Hepatocyte (in vitro differentiated cells): ENCODE data around the gene STYK1. TPM values are rescaled to one million over a fixed set of nuclear protein-coding genes. Genes with fewer than 3 reads are reported as not detected.

Source experiments
- DNase-seq: peaks from one replicate; pipeline ENCODE4 v3.0.0-alpha.2; 2016; ENCODE audit warnings: low spot score
- H2AFZ ChIP-seq: fragments of 200-600 bp; sonication (generic); 2 replicates; pipeline ENCODE4 v1.6.0; 2016; ENCODE audit warnings: antibody characterized with exemption, mild to moderate bottlenecking
- H3K27ac ChIP-seq: fragments of 200-600 bp; sonication (generic); 2 replicates; pipeline ENCODE4 v1.5.1; 2016; ENCODE audit warnings: mild to moderate bottlenecking
- H3K27me3 ChIP-seq: fragments of 200-600 bp; sonication (generic); 2 replicates; pipeline ENCODE4 v1.6.1; 2016
- H3K36me3 ChIP-seq: fragments of 200-600 bp; sonication (generic); replicated peaks from 2 replicates; pipeline ENCODE4 v1.5.1; 2016; ENCODE audit warnings: low read depth; ENCODE audit not compliant: insufficient read depth
- H3K4me1 ChIP-seq: fragments of 200-600 bp; sonication (generic); 2 replicates; pipeline ENCODE4 v1.5.1; 2016; ENCODE audit warnings: mild to moderate bottlenecking, moderate library complexity; ENCODE audit not compliant: insufficient read depth
- H3K4me2 ChIP-seq: fragments of 200-600 bp; sonication (generic); 2 replicates; pipeline ENCODE4 v1.6.0; 2016
- H3K4me3 ChIP-seq: fragments of 200-600 bp; sonication (generic); 2 replicates; pipeline ENCODE4 v1.5.1; 2016; ENCODE audit warnings: mild to moderate bottlenecking
- H3K79me2 ChIP-seq: fragments of 200-600 bp; sonication (generic); 2 replicates; pipeline ENCODE4 v1.6.0; 2017; ENCODE audit warnings: mild to moderate bottlenecking
- H3K9me2 ChIP-seq: fragments of 200-600 bp; sonication (generic); replicated peaks from 2 replicates; pipeline ENCODE4 v1.6.0; 2017; ENCODE audit warnings: mild to moderate bottlenecking; ENCODE audit not compliant: insufficient read depth
- H3K9me3 ChIP-seq: fragments of 200-600 bp; sonication (generic); 2 replicates; pipeline ENCODE4 v1.5.1; 2016; ENCODE audit warnings: low read depth, mild to moderate bottlenecking
- H4K20me1 ChIP-seq: fragments of 200-600 bp; sonication (generic); 2 replicates; pipeline ENCODE4 v1.6.0; 2016; ENCODE audit warnings: mild to moderate bottlenecking; ENCODE audit not compliant: insufficient read depth, poor library complexity, severe bottlenecking
- EZH2 ChIP-seq: fragments of 200-600 bp; sonication (generic); IDR thresholded peaks from 2 replicates; pipeline ENCODE4 v1.6.1; 2016; ENCODE audit warnings: antibody characterized with exemption, mild to moderate bottlenecking, borderline replicate concordance
- EZH2phosphoT487 ChIP-seq: fragments of 200-600 bp; sonication (generic); IDR thresholded peaks from one replicate; pipeline ENCODE4 v1.6.1; 2018; ENCODE audit warnings: antibody characterized with exemption, mild to moderate bottlenecking, low read depth, moderate library complexity; ENCODE audit not compliant: unreplicated experiment, severe bottlenecking
- WGBS: methylation state at CpG from one replicate; pipeline ENCODE4 v1.1.6; 2016; ENCODE audit warnings: low lambda C conversion rate; ENCODE audit errors: missing lambda C conversion rate; 5-methylcytosine and 5-hydroxymethylcytosine counted together
- polyA plus RNA-seq: library from polyadenylated mRNA; unstranded; fragments of >200 nt; fragmentation: Nextera tagmentation; extraction: Ambion mirVana; gene quantifications from 2 replicates; pipeline ENCODE4 v1.2.1, GENCODE V29; 2016
- total RNA-seq: library from RNA; depleted of rRNA; stranded (reverse); fragments of >200 nt; gene quantifications from 2 replicates; pipeline ENCODE4 v1.2.3, GENCODE V29; 2014
- TF ChIP-seq, protein P1 (sequence below): fragments of 200-600 bp; sonication (generic); IDR thresholded peaks from 2 replicates; pipeline ENCODE4 v1.5.1; 2016; ENCODE audit warnings: antibody characterized with exemption, mild to moderate bottlenecking; ENCODE audit not compliant: poor library complexity

Gene STYK1, protein sequence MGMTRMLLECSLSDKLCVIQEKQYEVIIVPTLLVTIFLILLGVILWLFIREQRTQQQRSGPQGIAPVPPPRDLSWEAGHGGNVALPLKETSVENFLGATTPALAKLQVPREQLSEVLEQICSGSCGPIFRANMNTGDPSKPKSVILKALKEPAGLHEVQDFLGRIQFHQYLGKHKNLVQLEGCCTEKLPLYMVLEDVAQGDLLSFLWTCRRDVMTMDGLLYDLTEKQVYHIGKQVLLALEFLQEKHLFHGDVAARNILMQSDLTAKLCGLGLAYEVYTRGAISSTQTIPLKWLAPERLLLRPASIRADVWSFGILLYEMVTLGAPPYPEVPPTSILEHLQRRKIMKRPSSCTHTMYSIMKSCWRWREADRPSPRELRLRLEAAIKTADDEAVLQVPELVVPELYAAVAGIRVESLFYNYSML
- total RNA-seq (0.48 and 3.6 TPM in 2 replicates), polyA plus RNA-seq (0.09 and 0.58 TPM in 2 replicates)

DNA sequence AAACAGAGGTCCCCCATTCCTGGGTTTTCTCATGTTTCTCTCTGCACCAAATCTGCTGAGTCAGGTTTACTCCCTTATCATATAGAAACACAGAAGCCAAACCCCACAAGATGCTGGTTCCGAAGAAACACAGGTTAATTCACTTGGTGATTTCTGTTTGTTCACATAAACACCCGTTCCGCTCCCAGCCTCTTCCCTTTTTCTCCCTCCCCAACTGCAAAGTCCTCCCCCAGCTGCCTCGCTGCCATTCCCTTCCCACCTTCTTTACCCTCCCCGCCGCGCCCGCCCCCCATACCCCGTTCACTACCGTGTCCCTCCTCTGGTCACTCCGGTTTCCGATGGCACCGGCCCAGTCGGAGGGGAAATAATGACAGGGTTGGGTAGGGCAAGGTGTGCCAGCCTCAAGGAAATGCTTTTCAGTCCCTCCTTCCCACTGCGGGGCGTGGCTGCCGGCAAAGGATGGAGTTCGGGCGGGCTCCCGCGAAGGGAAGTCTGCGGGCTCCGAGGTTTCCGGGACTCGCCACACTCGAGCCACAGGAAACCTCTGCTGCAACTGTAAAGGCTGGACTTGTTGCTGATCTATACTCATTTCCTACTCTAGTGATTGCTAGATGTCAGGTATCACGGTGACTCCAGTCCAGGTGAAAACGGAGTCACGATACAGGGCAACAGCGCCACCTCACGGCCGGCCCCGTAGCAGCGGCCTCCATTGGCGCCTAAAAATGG lies at the start of gene STYK1:
Gene STYK1 (minus strand): TSS at position 394 of the 726 bp plus-strand sequence. CDS start 39,434 bp downstream, outside the sequence.
- peak within 1 kb of the TSS; percentile 28 for H3K4me3 ChIP-seq
- H3K4me2 ChIP-seq, result peak within 1 kb of the TSS; percentile 84
- no peaks in the 10 kb centered on the region for H3K36me3 ChIP-seq
- peak; percentile 77 for DNase-seq
- peak within 1 kb of the TSS; percentile 75 for H2AFZ ChIP-seq
- WGBS, result 2% methylated on average over 32 of the region's 35 CpGs
- TF ChIP-seq EZH2, result no peak
- TF ChIP-seq, protein P1, sequence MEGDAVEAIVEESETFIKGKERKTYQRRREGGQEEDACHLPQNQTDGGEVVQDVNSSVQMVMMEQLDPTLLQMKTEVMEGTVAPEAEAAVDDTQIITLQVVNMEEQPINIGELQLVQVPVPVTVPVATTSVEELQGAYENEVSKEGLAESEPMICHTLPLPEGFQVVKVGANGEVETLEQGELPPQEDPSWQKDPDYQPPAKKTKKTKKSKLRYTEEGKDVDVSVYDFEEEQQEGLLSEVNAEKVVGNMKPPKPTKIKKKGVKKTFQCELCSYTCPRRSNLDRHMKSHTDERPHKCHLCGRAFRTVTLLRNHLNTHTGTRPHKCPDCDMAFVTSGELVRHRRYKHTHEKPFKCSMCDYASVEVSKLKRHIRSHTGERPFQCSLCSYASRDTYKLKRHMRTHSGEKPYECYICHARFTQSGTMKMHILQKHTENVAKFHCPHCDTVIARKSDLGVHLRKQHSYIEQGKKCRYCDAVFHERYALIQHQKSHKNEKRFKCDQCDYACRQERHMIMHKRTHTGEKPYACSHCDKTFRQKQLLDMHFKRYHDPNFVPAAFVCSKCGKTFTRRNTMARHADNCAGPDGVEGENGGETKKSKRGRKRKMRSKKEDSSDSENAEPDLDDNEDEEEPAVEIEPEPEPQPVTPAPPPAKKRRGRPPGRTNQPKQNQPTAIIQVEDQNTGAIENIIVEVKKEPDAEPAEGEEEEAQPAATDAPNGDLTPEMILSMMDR, result peak; percentile 99
- H3K79me2 ChIP-seq, result no peaks in the 10 kb centered on the region
- no peaks in the 10 kb centered on the region for H4K20me1 ChIP-seq
- peak within 1 kb of the TSS; percentile 11 for H3K27ac ChIP-seq
- H3K4me1 ChIP-seq, result no peaks in the 10 kb centered on the region
- no peaks in the 10 kb centered on the region for H3K9me3 ChIP-seq
- peaks cover 4% of the 10 kb centered on the region for H3K27me3 ChIP-seq
- H3K9me2 ChIP-seq, result no peaks in the 10 kb centered on the region

DNA sequence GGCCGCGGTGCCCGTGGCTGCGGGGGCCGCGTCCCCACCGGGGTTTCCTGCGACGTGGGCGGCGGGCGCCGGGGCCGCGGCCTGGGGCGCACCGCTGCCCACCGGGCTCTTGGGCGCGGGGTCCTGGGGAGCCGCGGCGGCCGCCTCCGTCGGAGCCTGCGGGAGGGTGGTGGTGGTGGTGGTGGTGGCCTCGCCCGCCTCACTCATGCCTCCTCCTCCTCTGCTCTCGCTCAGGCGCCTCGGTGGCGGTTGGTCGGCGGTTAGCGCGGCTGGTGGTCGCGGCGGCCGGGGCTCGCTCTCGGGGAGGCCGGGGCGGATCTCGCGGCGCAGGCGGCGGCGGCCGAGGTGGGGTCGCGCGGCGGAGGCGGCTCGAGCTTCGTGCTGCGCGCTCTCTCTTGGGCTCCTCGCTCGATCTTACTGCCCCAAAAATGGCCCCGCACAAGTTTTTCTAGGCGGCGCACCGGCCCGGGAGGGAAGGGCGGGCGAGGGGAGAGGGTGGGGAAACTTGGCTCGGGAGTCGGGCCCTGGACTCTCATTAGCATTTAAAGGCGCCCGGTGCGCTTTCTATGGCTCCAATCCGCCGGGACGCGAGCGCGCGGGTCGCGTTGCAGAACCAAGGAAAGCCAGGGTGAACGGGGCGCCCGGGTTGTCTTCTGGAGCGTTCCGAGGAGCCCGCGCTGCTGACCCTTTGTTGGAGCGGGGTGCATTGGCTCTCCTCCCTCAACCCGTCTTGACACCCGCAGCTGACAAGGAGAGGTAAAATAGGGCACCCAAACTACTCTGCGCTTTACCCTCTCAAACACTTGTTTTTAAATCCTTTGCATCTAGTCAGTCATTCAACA lies 49.3 kb upstream of the STYK1 start, which contains the start of gene YBX3:
Gene YBX3 (minus strand): TSS at position 419 of the 842 bp plus-strand sequence. CDS start 212 bp downstream, at position 207.
- peaks cover 10% of the 10 kb centered on the region for H3K4me1 ChIP-seq
- 1% methylated on average over 41 of the region's 95 CpGs for WGBS
- H3K36me3 ChIP-seq, result no peaks in the 10 kb centered on the region
- no peaks in the 10 kb centered on the region for H3K9me2 ChIP-seq
- H3K4me2 ChIP-seq, result peak within 1 kb of the TSS; percentile 88
- peak within 1 kb of the TSS; percentile 70 for H3K4me3 ChIP-seq
- peak within 1 kb of the TSS; percentile 75 for H2AFZ ChIP-seq
- H4K20me1 ChIP-seq, result peaks cover 15% of the 10 kb centered on the region
- peak within 1 kb of the TSS; percentile 98 for H3K27ac ChIP-seq
- TF ChIP-seq, protein P1, result no peak
- TF ChIP-seq EZH2phosphoT487 (no peak), EZH2 (no peak)
- H3K9me3 ChIP-seq, result no peaks in the 10 kb centered on the region
- H3K79me2 ChIP-seq, result peaks cover 35% of the 10 kb centered on the region
- H3K27me3 ChIP-seq, result peaks cover 5% of the 10 kb centered on the region
- DNase-seq, result peak; percentile 91

DNA sequence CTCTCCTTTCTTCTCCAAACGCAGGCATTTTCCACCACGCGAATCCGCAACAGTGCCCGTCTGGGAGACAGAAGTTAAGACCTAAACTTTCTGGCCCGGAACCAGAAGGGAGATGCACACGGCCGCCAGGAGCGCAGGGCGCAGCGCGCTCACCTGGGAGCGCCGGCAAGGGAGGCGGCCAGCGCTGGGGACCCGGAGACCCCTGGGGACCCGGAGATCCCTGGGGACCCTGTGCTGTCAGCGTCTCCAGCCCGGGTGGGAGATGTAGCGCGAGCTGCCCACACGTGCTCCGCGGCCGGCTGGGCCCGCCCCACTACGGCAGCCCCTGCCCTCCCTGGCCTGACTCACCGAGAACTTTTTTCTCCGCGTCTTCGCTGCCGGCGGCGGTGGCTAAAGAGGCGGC lies 48.7 kb upstream of the STYK1 start:
- Histone ChIP-seq H3K27ac (peak overlapping the region; percentile 98), H3K9me3 (no peaks in the 10 kb centered on the region), H2AFZ (peak overlapping the region; percentile 52), H3K36me3 (no peaks in the 10 kb centered on the region), H3K27me3 (peaks cover 5% of the 10 kb centered on the region), H3K4me1 (peaks cover 14% of the 10 kb centered on the region), H3K4me2 (peak overlapping the region; percentile 88), H4K20me1 (peaks cover 15% of the 10 kb centered on the region), H3K9me2 (no peaks in the 10 kb centered on the region), H3K4me3 (peak overlapping the region; percentile 70), H3K79me2 (peaks cover 41% of the 10 kb centered on the region)
- WGBS, result 1% methylated on average over 33 of the region's 36 CpGs
- peak; percentile 81 for DNase-seq
- TF ChIP-seq EZH2phosphoT487 (no peak), EZH2 (no peak)
- TF ChIP-seq, protein P1, result no peak
